BE2C (cell line): ENCODE measurements around the gene SMCP.

Experiments used
- DNase-seq: peaks from one replicate; pipeline ENCODE4 v3.0.0-alpha.2; 2020
- H3K27me3 ChIP-seq: fragments of 250-450 bp; sonication (Bioruptor Pico); 2 replicates; pipeline ENCODE4 v1.5.1; 2020; ENCODE audit warnings: mild to moderate bottlenecking
- H3K36me3 ChIP-seq: fragments of 250-450 bp; sonication (Bioruptor Pico); 2 replicates; pipeline ENCODE4 v1.5.1; 2020; ENCODE audit warnings: mild to moderate bottlenecking
- H3K4me1 ChIP-seq: fragments of 250-450 bp; sonication (Bioruptor Pico); 2 replicates; pipeline ENCODE4 v1.5.1; 2020
- H3K4me3 ChIP-seq: 2 replicates; pipeline ENCODE4 v1.5.1; 2011; ENCODE audit warnings: low read depth, low read length
- H3K9me3 ChIP-seq: fragments of 250-450 bp; sonication (Bioruptor Pico); 2 replicates; pipeline ENCODE4 v1.5.1; 2020
- TF ChIP-seq, protein P1 (sequence below): IDR thresholded peaks from 2 replicates; pipeline ENCODE4 v1.5.1; 2012; ENCODE audit warnings: mild to moderate bottlenecking, low read depth, low read length

The SMCP gene

DNA sequence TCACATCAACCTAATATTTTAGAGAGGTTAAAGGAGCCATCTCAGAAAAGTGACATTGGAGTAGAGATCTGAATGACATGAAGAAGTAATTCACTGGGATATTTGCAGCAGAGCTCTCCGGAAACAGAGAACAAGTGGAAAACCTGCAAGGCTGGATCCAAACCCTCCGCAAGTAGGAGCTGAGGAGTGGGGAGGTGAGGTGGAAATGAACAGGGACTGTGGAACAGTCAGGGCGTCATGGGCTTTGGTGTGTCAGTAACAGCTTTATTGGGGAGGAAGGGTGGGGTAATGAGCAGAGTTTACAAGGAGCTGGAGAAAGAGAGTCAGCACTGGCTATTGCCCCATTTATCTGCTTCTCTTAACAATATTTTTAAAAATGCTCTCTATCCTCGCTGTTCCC, 20.9 kb downstream of the SMCP start:
- H3K36me3 ChIP-seq: no peaks in the 10 kb centered on the region
- 0 out of 2 replicates have a peak, but pooled peaks cover 4% of the 10 kb centered on the region for H3K27me3 ChIP-seq
- no peak for DNase-seq
- no peaks in the 10 kb centered on the region for H3K9me3 ChIP-seq
- no peaks in the 10 kb centered on the region for H3K4me1 ChIP-seq
- H3K4me3 ChIP-seq: no peak overlapping the region
- TF ChIP-seq, protein P1, sequence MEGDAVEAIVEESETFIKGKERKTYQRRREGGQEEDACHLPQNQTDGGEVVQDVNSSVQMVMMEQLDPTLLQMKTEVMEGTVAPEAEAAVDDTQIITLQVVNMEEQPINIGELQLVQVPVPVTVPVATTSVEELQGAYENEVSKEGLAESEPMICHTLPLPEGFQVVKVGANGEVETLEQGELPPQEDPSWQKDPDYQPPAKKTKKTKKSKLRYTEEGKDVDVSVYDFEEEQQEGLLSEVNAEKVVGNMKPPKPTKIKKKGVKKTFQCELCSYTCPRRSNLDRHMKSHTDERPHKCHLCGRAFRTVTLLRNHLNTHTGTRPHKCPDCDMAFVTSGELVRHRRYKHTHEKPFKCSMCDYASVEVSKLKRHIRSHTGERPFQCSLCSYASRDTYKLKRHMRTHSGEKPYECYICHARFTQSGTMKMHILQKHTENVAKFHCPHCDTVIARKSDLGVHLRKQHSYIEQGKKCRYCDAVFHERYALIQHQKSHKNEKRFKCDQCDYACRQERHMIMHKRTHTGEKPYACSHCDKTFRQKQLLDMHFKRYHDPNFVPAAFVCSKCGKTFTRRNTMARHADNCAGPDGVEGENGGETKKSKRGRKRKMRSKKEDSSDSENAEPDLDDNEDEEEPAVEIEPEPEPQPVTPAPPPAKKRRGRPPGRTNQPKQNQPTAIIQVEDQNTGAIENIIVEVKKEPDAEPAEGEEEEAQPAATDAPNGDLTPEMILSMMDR: no peak

DNA sequence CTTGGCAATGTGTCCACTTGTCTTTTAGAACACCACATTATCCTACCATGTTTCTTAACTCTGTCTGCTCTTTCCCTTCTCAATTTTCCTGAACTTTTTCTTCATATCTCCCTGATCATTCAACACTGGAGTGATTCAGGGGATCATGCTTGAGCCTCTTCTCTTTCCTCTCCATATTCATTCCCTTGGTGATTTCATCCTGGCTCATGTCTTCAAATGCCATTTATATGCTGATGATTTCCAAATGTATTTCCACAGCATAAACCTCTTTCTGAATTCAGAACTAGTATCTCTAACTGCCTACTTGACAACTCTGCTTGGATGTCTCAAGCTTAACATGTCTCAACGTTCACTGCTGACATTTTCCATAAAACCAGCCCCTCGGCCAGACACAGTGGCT, 21.8 kb downstream of the SMCP start:
- Histone ChIP-seq H3K27me3 (0 out of 2 replicates have a peak, but pooled peaks cover 4% of the 10 kb centered on the region), H3K4me1 (no peaks in the 10 kb centered on the region), H3K9me3 (no peaks in the 10 kb centered on the region), H3K36me3 (no peaks in the 10 kb centered on the region), H3K4me3 (no peak overlapping the region)
- DNase-seq: no peak
- TF ChIP-seq, protein P1: no peak

DNA sequence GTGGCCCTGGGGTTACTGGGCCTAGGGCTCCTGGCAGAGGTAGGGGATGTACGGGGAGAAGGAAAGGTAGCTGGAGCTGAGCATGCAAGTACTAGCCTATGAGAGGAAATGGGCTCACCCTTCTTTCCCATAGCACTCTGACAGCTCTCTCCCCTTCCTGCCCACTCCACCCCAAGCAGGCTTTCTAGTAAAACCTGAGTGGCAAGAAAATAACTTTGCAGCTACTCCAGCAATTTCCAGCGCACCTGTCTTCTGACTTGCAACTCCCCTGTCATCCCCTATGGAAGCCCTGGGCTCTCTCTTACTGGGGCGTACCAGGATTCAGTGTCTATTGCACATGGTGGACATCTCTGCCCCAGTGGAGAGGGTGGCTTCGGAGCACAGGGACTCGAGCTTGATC, 23.5 kb downstream of the SMCP start:
- TF ChIP-seq, protein P1: no peak
- Histone ChIP-seq H3K27me3 (0 out of 2 replicates have a peak, but pooled peaks cover 4% of the 10 kb centered on the region), H3K36me3 (no peaks in the 10 kb centered on the region), H3K4me1 (no peaks in the 10 kb centered on the region), H3K9me3 (no peaks in the 10 kb centered on the region), H3K4me3 (no peak overlapping the region)
- DNase-seq: no peak

DNA sequence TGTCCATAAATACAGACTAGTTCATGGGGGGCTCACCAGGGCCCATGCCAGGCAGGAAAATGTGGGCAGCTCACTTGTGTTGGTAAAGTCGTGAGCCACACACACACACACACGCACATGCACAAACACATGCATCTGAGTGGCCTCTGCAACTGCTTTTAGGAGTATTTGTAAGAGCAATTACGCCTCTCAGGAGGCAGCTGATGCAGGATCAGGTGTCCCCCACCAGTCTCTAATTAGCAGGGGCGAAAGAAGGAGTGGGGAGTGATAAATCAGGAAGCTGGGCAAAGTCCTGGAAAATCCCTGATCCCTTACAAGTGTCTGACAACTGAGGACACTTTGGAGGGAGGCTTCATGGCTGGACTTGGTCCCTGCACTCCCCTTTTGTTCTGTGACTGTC, 24.5 kb downstream of the SMCP start:
- no peak overlapping the region for H3K4me3 ChIP-seq
- H3K36me3 ChIP-seq: no peaks in the 10 kb centered on the region
- H3K9me3 ChIP-seq: no peaks in the 10 kb centered on the region
- 0 out of 2 replicates have a peak, but pooled peaks cover 4% of the 10 kb centered on the region for H3K27me3 ChIP-seq
- TF ChIP-seq, protein P1: no peak
- H3K4me1 ChIP-seq: no peaks in the 10 kb centered on the region
- DNase-seq: no peak

DNA sequence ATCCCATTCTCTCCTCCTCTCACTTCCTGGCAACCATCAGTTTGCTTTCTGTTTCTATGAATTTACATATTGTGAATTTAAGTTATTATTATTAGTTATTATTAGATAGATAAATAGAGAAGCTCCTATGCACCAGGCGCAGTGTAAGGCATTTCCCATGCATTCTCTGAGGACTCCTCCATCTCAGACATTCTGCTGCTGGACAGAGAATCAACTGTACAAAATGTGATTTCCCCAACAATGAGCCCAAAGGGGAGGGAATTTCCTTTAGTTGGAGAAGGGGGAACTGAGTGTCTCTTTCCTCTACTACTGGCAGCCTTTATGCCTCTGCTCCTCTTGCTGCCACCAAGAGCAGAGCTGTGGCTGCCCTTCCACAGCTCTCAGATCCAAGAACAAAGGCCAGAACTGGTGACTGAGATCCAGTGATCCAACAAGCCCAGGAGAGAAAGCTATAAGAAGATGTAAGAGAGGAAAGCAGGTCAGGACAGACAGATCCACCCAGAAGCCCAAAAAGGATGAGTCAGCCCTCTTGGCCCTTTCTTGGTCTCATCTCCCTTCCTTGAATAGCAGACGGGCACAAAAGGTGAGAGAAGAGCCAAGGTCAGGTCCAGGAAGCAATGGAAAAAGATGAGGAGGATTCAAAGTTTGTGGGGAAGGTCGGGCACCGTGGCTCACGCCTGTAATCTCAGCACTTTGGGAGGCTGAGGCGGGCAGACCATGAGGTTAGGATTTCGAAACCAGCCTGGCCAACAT, 26.7 kb downstream of the SMCP start:
- Histone ChIP-seq H3K36me3 (no peaks in the 10 kb centered on the region), H3K4me3 (no peak overlapping the region), H3K9me3 (no peaks in the 10 kb centered on the region), H3K4me1 (no peaks in the 10 kb centered on the region), H3K27me3 (no peaks in the 10 kb centered on the region)
- TF ChIP-seq, protein P1: no peak
- DNase-seq: no peak

DNA sequence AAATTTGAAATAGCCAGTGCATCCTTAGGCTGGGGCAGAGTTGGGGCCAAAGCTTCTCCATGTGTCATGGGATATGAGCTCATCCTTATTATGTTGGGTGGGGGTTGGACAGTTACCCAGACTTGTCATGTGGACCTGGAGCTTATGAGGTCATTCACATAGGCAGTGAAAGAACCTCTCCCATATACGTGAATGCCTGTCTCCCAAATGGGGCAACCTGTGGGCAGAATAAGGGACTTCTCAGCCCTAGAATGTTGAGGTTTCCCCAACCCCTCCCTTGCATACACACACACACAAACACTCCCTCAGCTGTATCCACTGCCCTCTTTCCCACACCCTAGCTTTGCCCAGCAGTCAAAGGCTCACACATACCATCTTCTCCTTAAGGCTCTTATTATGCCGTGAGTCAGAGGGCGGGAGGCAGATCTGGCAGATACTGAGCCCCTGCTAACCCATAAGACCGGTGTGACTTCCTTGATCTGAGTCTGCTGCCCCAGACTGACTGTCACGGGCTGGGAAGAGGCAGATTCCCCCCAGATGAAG, 28.0 kb downstream of the SMCP start:
- no peak for DNase-seq
- TF ChIP-seq, protein P1: no peak
- H3K9me3 ChIP-seq: no peaks in the 10 kb centered on the region
- H3K4me1 ChIP-seq: no peaks in the 10 kb centered on the region
- no peak overlapping the region for H3K4me3 ChIP-seq
- H3K36me3 ChIP-seq: no peaks in the 10 kb centered on the region
- H3K27me3 ChIP-seq: no peaks in the 10 kb centered on the region
